NCI-H82 (cell line): Measurements from ENCODE around the gene CBX1.

Experiments used
- DNase-seq: peaks from one replicate; lab custom pipeline; 2025; lab: John Stamatoyannopoulos, UW

The CBX1 gene

GRCh38 chr17:48101012-48101720 is at the start of gene CBX1:
Gene CBX1, minus strand, starts transcription at chr17:48101478. Its CDS starts 24,474 bp downstream, at chr17:48077004.
- DNase-seq: peak; percentile 98

- peak; percentile 73 for DNase-seq
Observed at GRCh38 chr17:48150597-48151001, 49.3 kb upstream of the CBX1 start.

- DNase-seq: no peak
Observed at GRCh38 chr17:48149787-48150463, 48.6 kb upstream of the CBX1 start.

GRCh38 chr17:48148854-48149786 is 47.8 kb upstream of the CBX1 start:
- DNase-seq: peak; percentile 79

GRCh38 chr17:48148029-48148770 is 46.9 kb upstream of the CBX1 start:
- DNase-seq: peak; percentile 87

GRCh38 chr17:48144976-48145798 is 43.9 kb upstream of the CBX1 start:
- peak; percentile 88 for DNase-seq

GRCh38 chr17:48144231-48144630 is 43.0 kb upstream of the CBX1 start:
- no peak for DNase-seq

- no peak for DNase-seq
Observed at GRCh38 chr17:48143629-48144028, 42.4 kb upstream of the CBX1 start.

- no peak for DNase-seq
Observed at GRCh38 chr17:48139944-48140343, 38.7 kb upstream of the CBX1 start.

- peak; percentile 92 for DNase-seq
Observed at GRCh38 chr17:48137656-48138055, 36.4 kb upstream of the CBX1 start.

GRCh38 chr17:48134912-48135480 is 33.7 kb upstream of the CBX1 start:
- DNase-seq: peak; percentile 33

GRCh38 chr17:48132385-48132784 is 31.1 kb upstream of the CBX1 start:
- DNase-seq: no peak

- peak; percentile 95 for DNase-seq
Observed at GRCh38 chr17:48131216-48131824, 30.0 kb upstream of the CBX1 start.

- peak; percentile 99 for DNase-seq
Observed at GRCh38 chr17:48129981-48130380, 28.7 kb upstream of the CBX1 start.

GRCh38 chr17:48128400-48128799 is 27.1 kb upstream of the CBX1 start:
- DNase-seq: peak; percentile 93

- peak; percentile 63 for DNase-seq
Observed at GRCh38 chr17:48127371-48128051, 26.2 kb upstream of the CBX1 start.

GRCh38 chr17:48126532-48126850 is 25.2 kb upstream of the CBX1 start:
- no peak for DNase-seq

- DNase-seq: peak; percentile 74
Observed at GRCh38 chr17:48125829-48126531, 24.7 kb upstream of the CBX1 start.
